Neural cell (in vitro differentiated cells): ENCODE results near the gene CXCL14.

ENCODE experiments used
- CTCF ChIP-seq: fragments of 450-650 bp; IDR thresholded peaks from 2 replicates; pipeline ENCODE4 v1.5.1; 2014; ENCODE audit warnings: antibody characterized with exemption, mild to moderate bottlenecking, moderate library complexity; ENCODE audit not compliant: poor library complexity, severe bottlenecking
- POLR2AphosphoS5 ChIP-seq: IDR thresholded peaks from 2 replicates; pipeline ENCODE4 v1.6.1; 2012

GRCh38 chr5:135553688-135554462 is 24.9 kb downstream of the CXCL14 start:
- TF ChIP-seq CTCF (no peak), POLR2AphosphoS5 (no peak)
